Measurements from ENCODE around the gene CHST9. TPM values are rescaled to one million over a fixed set of nuclear protein-coding genes. Genes with fewer than 3 reads are reported as not detected.

Gene CHST9
- total RNA-seq, 1 experiment from 2014 or later, result 19.2 TPM

DNA sequence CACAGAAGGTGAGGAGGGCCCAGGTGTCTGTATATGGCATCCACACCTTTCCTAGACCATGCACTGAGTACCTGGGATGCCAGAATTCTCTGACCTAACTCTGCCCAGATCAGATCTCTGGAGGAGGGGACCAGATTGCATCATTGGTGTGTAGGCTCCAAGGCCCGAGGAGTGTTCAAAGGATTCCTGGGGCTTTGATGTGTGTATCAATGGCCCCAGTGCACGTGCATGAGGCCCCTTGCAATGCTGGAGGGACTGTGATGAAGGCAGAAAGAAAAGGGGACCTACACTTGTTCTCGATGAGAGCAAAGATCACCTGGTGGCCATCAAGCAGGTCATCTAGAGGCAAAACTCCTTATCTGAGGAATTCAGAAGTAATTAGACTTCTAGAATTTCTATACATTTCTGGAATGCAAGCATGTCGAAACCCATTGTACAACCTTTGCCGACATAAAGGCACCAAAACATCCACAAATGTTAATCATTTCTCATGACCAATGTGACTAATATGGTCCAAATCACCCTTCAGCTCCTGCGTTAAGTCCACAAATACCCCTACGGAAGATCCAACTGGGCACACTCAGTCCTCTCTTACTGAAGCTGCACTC, 123.5 kb downstream of the CHST9 start:
- no peak for ATAC-seq
- Mint-ChIP-seq H3K4me1 (peaks cover 20% of the 10 kb centered on the region), H3K9me3 (peaks cover 9% of the 10 kb centered on the region), H3K4me3 (no peak overlapping the region), H3K36me3 (peaks cover 13% of the 10 kb centered on the region), H3K27ac (no peak overlapping the region), H3K27me3 (ENCODE audit: low read depth) (no peaks in the 10 kb centered on the region)
- TF ChIP-seq CREB1 (CRISPR knock-in tag; IDR thresholded peaks at IDR 0.05), result no peak
- peak; percentile 68; the same call in 1 of the 2 replicates for TF ChIP-seq GABPB1 (CRISPR knock-in tag; IDR thresholded peaks at IDR 0.05)
- TF ChIP-seq ZNF317 (CRISPR knock-in tag; IDR thresholded peaks at IDR 0.05; ENCODE audit: borderline replicate concordance, low read depth), result no peak
- no peak for TF ChIP-seq NFATC4 (CRISPR knock-in tag; IDR thresholded peaks at IDR 0.05)
- TF ChIP-seq JAZF1 (CRISPR knock-in tag; IDR thresholded peaks at IDR 0.05), result no peak
- TF ChIP-seq GRHL2 (CRISPR knock-in tag; IDR thresholded peaks at IDR 0.05; ENCODE audit: insufficient replicate concordance, severe bottlenecking), result no peak
- no peak for TF ChIP-seq PRRX2 (CRISPR knock-in tag; IDR thresholded peaks at IDR 0.05)
- ChIA-PET CTCF (no interaction called here), POLR2A (no interaction called here)
- DNase-seq (ENCODE audit: low spot score), result no peak

DNA sequence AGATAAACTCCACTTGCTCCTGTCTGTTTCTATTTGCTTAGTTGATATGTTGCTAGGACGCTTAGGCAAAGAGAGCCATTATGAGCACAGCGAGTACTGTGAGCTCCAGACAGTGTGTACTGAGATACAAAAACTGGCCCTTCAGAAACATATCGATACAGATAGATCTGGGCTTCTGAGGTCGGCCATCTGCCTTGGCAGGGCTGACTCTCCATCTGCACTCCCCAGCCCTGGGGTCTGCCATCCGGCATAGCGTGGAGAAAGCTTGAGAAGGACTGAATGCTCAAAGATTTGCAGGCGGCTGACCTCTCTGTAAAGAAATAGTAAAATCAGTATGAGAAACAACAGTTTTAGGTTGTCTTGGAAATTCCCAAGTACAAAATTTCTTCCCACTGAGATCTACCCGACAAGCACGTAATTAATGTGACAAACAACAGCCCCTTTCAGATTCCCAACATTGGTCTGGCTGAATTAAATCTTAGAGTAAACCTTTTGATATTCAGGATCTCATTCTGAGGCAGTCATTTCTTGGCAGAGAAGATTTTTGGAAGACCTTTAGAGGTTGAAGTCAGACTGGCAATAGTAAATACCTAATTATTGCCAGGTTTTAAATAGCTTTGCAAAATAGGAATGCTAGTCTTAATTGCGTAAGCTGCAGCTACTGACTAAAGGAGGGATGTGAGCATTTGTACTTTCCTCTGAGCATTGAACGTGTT, 127.4 kb downstream of the CHST9 start:
- no peak for TF ChIP-seq HMGA2 (CRISPR knock-in tag; IDR thresholded peaks at IDR 0.05)
- TF ChIP-seq, protein P1, sequence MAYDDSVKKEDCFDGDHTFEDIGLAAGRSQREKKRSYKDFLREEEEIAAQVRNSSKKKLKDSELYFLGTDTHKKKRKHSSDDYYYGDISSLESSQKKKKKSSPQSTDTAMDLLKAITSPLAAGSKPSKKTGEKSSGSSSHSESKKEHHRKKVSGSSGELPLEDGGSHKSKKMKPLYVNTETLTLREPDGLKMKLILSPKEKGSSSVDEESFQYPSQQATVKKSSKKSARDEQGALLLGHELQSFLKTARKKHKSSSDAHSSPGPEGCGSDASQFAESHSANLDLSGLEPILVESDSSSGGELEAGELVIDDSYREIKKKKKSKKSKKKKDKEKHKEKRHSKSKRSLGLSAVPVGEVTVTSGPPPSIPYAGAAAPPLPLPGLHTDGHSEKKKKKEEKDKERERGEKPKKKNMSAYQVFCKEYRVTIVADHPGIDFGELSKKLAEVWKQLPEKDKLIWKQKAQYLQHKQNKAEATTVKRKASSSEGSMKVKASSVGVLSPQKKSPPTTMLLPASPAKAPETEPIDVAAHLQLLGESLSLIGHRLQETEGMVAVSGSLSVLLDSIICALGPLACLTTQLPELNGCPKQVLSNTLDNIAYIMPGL (CRISPR knock-in tag; IDR thresholded peaks at IDR 0.05), result no peak
- TF ChIP-seq ZNF219 (CRISPR knock-in tag; IDR thresholded peaks at IDR 0.05; ENCODE audit: borderline replicate concordance), result no peak
- H3K9me3 Mint-ChIP-seq, result peaks cover 11% of the 10 kb centered on the region
- no peak; the same call in 1 of the 2 replicates for ATAC-seq
- H3K27ac Mint-ChIP-seq, result no peak overlapping the region
- DNase-seq (ENCODE audit: low spot score), result no peak
- H3K36me3 Mint-ChIP-seq, result peaks cover 14% of the 10 kb centered on the region
- POLR2A ChIA-PET, result no interaction called here
- no peaks in the 10 kb centered on the region for H3K27me3 Mint-ChIP-seq (ENCODE audit: low read depth)
- CTCF ChIA-PET, result no interaction called here
- H3K4me1 Mint-ChIP-seq, result peaks cover 17% of the 10 kb centered on the region
- H3K4me3 Mint-ChIP-seq, result no peak overlapping the region

DNA sequence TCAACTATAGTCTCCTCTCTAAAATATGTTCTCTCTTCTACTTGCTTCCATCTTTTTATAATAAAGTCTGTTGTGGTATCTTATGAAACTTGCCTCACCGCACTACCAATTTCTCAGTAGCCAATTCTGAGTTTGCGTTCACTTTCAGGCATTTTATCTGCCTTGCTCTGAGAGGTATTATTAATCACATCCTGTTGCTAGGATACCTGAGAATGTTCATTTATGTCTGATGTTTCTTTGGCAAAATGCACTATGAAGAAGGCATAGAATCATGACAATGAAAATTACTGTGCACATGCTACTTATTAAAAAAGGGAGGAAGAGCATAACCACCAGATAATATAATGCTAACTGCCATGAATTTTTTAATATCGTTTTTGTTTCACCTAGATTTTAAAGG, 130.2 kb downstream of the CHST9 start:
- peaks cover 8% of the 10 kb centered on the region for H3K36me3 Mint-ChIP-seq
- TF ChIP-seq JUN (CRISPR knock-in tag; IDR thresholded peaks at IDR 0.05), result no peak
- TF ChIP-seq ZNF396 (CRISPR knock-in tag; IDR thresholded peaks at IDR 0.05; ENCODE audit: borderline replicate concordance), result no peak
- DNase-seq (ENCODE audit: low spot score) (no peak), ATAC-seq (no peak)
- POLR2A ChIA-PET, result no interaction called here
- H3K4me3 Mint-ChIP-seq, result no peak overlapping the region
- no peaks in the 10 kb centered on the region for H3K27me3 Mint-ChIP-seq (ENCODE audit: low read depth)
- H3K4me1 Mint-ChIP-seq, result peaks cover 17% of the 10 kb centered on the region
- H3K27ac Mint-ChIP-seq, result no peak overlapping the region
- peaks cover 11% of the 10 kb centered on the region for H3K9me3 Mint-ChIP-seq
- CTCF ChIA-PET, result interaction anchor here (0.5 kb wide), 1 partner anchor 528 kb away, joined by 5 read pairs; no protein-coding TSS in a partner anchor

DNA sequence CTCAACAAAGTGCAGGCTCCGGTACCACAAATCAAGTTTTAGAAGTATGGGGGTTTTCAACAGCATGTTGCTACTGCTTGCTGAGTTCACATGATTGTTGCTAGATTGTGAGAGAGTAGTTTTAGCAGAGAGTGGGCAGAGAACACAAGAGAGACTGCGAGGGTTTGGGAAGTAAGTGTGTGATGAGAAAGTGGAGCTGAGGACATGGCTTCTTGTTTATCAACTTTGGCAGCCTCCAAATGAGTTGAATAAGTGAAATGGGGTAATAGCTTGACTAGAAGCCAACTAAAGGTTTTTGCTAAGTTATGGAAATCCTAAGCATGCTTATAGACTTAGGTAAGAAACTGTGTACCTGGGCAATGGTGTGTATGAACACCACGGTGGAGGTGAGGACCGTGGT, 135.1 kb downstream of the CHST9 start:
- Mint-ChIP-seq H3K4me3 (no peak overlapping the region), H3K36me3 (peaks cover 8% of the 10 kb centered on the region), H3K27me3 (ENCODE audit: low read depth) (no peaks in the 10 kb centered on the region), H3K27ac (no peak overlapping the region), H3K4me1 (no peaks in the 10 kb centered on the region), H3K9me3 (peaks cover 11% of the 10 kb centered on the region)
- POLR2A ChIA-PET, result no interaction called here
- CTCF ChIA-PET, result no interaction called here
- ATAC-seq (no peak), DNase-seq (ENCODE audit: low spot score) (no peak)
- TF ChIP-seq ATF1 (CRISPR knock-in tag; IDR thresholded peaks at IDR 0.05) (no peak), NR3C1 (CRISPR knock-in tag; conservative IDR thresholded peaks at IDR 0.05; ENCODE audit: low read depth) (no peak), ZNF416 (CRISPR knock-in tag; IDR thresholded peaks at IDR 0.05) (no peak), GABPB1 (CRISPR knock-in tag; IDR thresholded peaks at IDR 0.05) (no peak), HMGA2 (CRISPR knock-in tag; IDR thresholded peaks at IDR 0.05) (no peak), CREB1 (CRISPR knock-in tag; IDR thresholded peaks at IDR 0.05) (no peak), ETV6 (CRISPR knock-in tag; IDR thresholded peaks at IDR 0.05) (no peak), CBFB (CRISPR knock-in tag; IDR thresholded peaks at IDR 0.05; ENCODE audit: low read depth) (no peak), TEAD4 (CRISPR knock-in tag; IDR thresholded peaks at IDR 0.05) (no peak)
- TF ChIP-seq, protein P2, sequence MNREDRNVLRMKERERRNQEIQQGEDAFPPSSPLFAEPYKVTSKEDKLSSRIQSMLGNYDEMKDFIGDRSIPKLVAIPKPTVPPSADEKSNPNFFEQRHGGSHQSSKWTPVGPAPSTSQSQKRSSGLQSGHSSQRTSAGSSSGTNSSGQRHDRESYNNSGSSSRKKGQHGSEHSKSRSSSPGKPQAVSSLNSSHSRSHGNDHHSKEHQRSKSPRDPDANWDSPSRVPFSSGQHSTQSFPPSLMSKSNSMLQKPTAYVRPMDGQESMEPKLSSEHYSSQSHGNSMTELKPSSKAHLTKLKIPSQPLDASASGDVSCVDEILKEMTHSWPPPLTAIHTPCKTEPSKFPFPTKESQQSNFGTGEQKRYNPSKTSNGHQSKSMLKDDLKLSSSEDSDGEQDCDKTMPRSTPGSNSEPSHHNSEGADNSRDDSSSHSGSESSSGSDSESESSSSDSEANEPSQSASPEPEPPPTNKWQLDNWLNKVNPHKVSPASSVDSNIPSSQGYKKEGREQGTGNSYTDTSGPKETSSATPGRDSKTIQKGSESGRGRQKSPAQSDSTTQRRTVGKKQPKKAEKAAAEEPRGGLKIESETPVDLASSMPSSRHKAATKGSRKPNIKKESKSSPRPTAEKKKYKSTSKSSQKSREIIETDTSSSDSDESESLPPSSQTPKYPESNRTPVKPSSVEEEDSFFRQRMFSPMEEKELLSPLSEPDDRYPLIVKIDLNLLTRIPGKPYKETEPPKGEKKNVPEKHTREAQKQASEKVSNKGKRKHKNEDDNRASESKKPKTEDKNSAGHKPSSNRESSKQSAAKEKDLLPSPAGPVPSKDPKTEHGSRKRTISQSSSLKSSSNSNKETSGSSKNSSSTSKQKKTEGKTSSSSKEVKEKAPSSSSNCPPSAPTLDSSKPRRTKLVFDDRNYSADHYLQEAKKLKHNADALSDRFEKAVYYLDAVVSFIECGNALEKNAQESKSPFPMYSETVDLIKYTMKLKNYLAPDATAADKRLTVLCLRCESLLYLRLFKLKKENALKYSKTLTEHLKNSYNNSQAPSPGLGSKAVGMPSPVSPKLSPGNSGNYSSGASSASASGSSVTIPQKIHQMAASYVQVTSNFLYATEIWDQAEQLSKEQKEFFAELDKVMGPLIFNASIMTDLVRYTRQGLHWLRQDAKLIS (CRISPR knock-in tag; IDR thresholded peaks at IDR 0.05; ENCODE audit: borderline replicate concordance), result no peak
- TF ChIP-seq, protein P3, sequence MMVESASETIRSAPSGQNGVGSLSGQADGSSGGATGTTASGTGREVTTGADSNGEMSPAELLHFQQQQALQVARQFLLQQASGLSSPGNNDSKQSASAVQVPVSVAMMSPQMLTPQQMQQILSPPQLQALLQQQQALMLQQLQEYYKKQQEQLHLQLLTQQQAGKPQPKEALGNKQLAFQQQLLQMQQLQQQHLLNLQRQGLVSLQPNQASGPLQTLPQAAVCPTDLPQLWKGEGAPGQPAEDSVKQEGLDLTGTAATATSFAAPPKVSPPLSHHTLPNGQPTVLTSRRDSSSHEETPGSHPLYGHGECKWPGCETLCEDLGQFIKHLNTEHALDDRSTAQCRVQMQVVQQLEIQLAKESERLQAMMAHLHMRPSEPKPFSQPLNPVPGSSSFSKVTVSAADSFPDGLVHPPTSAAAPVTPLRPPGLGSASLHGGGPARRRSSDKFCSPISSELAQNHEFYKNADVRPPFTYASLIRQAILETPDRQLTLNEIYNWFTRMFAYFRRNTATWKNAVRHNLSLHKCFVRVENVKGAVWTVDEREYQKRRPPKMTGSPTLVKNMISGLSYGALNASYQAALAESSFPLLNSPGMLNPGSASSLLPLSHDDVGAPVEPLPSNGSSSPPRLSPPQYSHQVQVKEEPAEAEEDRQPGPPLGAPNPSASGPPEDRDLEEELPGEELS (CRISPR knock-in tag; IDR thresholded peaks at IDR 0.05), result no peak
- TF ChIP-seq, protein P4, sequence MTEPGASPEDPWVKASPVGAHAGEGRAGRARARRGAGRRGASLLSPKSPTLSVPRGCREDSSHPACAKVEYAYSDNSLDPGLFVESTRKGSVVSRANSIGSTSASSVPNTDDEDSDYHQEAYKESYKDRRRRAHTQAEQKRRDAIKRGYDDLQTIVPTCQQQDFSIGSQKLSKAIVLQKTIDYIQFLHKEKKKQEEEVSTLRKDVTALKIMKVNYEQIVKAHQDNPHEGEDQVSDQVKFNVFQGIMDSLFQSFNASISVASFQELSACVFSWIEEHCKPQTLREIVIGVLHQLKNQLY (CRISPR knock-in tag; IDR thresholded peaks at IDR 0.05), result no peak

Data from WTC11 (cell line).